ENCODE data around the gene CWF19L1. TPM values are rescaled to one million over a fixed set of nuclear protein-coding genes. Genes with fewer than 3 reads are reported as not detected.
"Not testable (repeated sequence)": the region's sequence is repeated elsewhere in the genome, so short reads cannot be mapped to it uniquely, and the experiment has no call there.

Gene CWF19L1
- total and polyA plus RNA-seq, 7 donors, result 13.8 to 23.4 (median 15.3) TPM

GRCh38 chr10:100293066-100293465 lies 25.6 kb upstream of the CWF19L1 start:
- intact Hi-C loops (cut with DNase I), result no loop called here
- Histone ChIP-seq H3K36me3 (no peaks in the 10 kb centered on the region), H3K27me3 (peaks cover 0 to 7% (median 0%) of the 10 kb centered on the region in 3 donors), H3K4me3 (no peak overlapping the region), H3K4me1 (no peaks in the 10 kb centered on the region), H3K27ac (no peak overlapping the region), H3K9me3 (no peaks in the 10 kb centered on the region)
- TF ChIP-seq POLR2A (IDR thresholded peaks at IDR 0.05) (no peak), EP300 (IDR thresholded peaks at IDR 0.05) (no peak), POLR2AphosphoS5 (IDR thresholded peaks at IDR 0.05) (no peak), CTCF (IDR thresholded peaks at IDR 0.05) (no peak)
- no peak for DNase-seq

DNA sequence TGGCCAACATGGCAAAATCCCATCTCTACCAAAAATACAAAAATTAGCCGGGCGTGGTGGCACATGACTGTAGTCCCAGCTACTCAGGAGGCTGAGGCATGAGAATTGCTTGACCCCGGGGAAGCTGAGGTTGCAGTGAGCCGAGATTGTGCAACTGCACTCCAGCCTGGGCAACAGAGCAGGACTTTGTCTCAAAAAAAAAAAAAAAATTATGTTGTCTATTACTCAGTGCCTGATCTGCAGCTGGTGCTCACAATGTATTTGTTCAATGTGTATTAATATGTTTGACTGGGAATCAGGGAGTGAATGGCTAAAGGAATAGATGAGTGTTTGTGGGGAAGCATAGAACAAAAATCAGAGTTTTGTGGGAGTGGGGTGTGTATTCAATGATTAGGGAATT lies 24.9 kb upstream of the CWF19L1 start:
- H3K9me3 ChIP-seq; H3K36me3 ChIP-seq; H3K4me1 ChIP-seq; intact Hi-C loops (cut with DNase I); DNase-seq; H3K27me3 ChIP-seq; H3K4me3 ChIP-seq: not testable (repeated sequence)
- WGBS, 2 donors, result 65 to 76% methylated on average over 4 of the region's 4 CpGs
- H3K27ac ChIP-seq, result peak overlapping the region in 1 of 4 donors; percentile 17

- H3K4me3 ChIP-seq, result no peak overlapping the region
- TF ChIP-seq CTCF (IDR thresholded peaks at IDR 0.05), result no peak
- peak in 1 of 4 donors; percentile 16 for TF ChIP-seq POLR2AphosphoS5 (IDR thresholded peaks at IDR 0.05)
- TF ChIP-seq POLR2A (IDR thresholded peaks at IDR 0.05), result no peak
- WGBS, 2 donors, result 78 to 80% methylated on average over 3 of the region's 3 CpGs
- DNase-seq, result no peak
- H3K27me3 ChIP-seq, result peaks cover 0 to 7% (median 0%) of the 10 kb centered on the region in 3 donors
- intact Hi-C loops (cut with DNase I), result no loop called here
- H3K9me3 ChIP-seq, result no peaks in the 10 kb centered on the region
- peak overlapping the region in 1 of 4 donors; percentile 17 for H3K27ac ChIP-seq
- H3K4me1 ChIP-seq, result peaks cover 0 to 7% (median 5%) of the 10 kb centered on the region in 4 donors
- no peaks in the 10 kb centered on the region for H3K36me3 ChIP-seq
These were observed 23.9 kb upstream of the CWF19L1 start for GRCh38 chr10:100291356-100291755.

DNA sequence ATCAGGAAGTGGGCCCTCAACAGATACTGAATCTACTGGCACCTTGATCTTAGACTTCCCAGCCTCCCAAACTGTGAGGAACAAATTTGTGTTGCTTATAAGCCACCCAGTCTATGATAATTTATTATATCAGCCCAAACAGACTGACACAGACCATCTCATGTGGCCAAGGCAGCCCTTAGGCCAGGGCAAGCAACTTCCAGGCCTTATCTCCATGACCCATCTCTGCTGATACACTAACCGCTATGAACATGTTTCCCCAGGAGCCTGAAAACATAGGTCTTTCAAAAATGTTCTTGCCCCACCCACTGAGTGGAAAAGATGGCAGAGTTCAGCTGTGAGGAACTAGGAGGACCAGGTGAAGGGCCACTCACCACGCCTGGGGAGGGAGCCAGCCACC lies 22.2 kb upstream of the CWF19L1 start:
- H3K36me3 ChIP-seq, result no peaks in the 10 kb centered on the region

GRCh38 chr10:100288196-100288595 lies 20.8 kb upstream of the CWF19L1 start:
- 57 to 79% methylated on average over 5 of the region's 5 CpGs for WGBS, 2 donors
- Histone ChIP-seq H3K27ac (no peak overlapping the region), H3K9me3 (no peaks in the 10 kb centered on the region), H3K4me1 (peaks cover 0 to 31% (median 27%) of the 10 kb centered on the region in 4 donors), H3K27me3 (no peaks in the 10 kb centered on the region), H3K4me3 (no peak overlapping the region), H3K36me3 (no peaks in the 10 kb centered on the region)
- TF ChIP-seq EP300 (IDR thresholded peaks at IDR 0.05) (no peak), POLR2A (IDR thresholded peaks at IDR 0.05) (no peak), POLR2AphosphoS5 (IDR thresholded peaks at IDR 0.05) (no peak), CTCF (IDR thresholded peaks at IDR 0.05) (no peak)
- intact Hi-C loops (cut with DNase I), result loop anchor here (5.0 kb wide), 2 partner anchors 61 to 84 kb away; partner anchors contain the start of gene CHUK
- no peak for DNase-seq

More for the DNA sequence above, 22.2 kb upstream of the CWF19L1 start:
- TF ChIP-seq POLR2AphosphoS5 (IDR thresholded peaks at IDR 0.05) (no peak), CTCF (IDR thresholded peaks at IDR 0.05) (no peak), EP300 (IDR thresholded peaks at IDR 0.05) (no peak), POLR2A (IDR thresholded peaks at IDR 0.05) (no peak)
- 68 to 73% methylated on average over 2 of the region's 2 CpGs for WGBS, 2 donors
- intact Hi-C loops (cut with DNase I), result loop anchor here (5.0 kb wide), 2 partner anchors 62 to 83 kb away; partner anchors contain the start of gene CHUK
- Histone ChIP-seq H3K4me3 (no peak overlapping the region), H3K9me3 (no peaks in the 10 kb centered on the region), H3K4me1 (peaks cover 0 to 21% (median 18%) of the 10 kb centered on the region in 4 donors), H3K27ac (no peak overlapping the region), H3K27me3 (peaks cover 0 to 4% (median 0%) of the 10 kb centered on the region in 3 donors)
- DNase-seq, result no peak

All from sigmoid colon (tissue), 7 donors.